GM23338 (cell line): ENCODE results near the gene CYP2D6. TPM values are rescaled to one million over a fixed set of nuclear protein-coding genes. Genes with fewer than 3 reads are reported as not detected.

Experiments used
- ATAC-seq: fragments of 200-7000 bp; cut with Tn5 transposase; 3 replicates; pipeline ENCODE4 v1.9.1; 2020
- DNase-seq: peaks from one replicate; pipeline ENCODE4 v3.0.0-alpha.2; 2015; ENCODE audit warnings: low spot score
- H2AFZ ChIP-seq: fragments of 200-600 bp; sonication (generic); 2 replicates; pipeline ENCODE4 v1.8.0; 2016; ENCODE audit warnings: antibody characterized with exemption, mild to moderate bottlenecking, moderate library complexity
- H3F3A ChIP-seq: fragments of 200-600 bp; sonication (generic); replicated peaks from 2 replicates; pipeline ENCODE4 v1.8.0; 2017; ENCODE audit warnings: antibody characterized with exemption, mixed run types, low read depth
- H3K27ac ChIP-seq: fragments of 200-600 bp; sonication (generic); 2 replicates; pipeline ENCODE4 v1.6.1; 2016; ENCODE audit warnings: low read depth
- H3K27me3 ChIP-seq: fragments of 200-600 bp; sonication (generic); 2 replicates; pipeline ENCODE4 v1.8.0; 2016; ENCODE audit warnings: mild to moderate bottlenecking, mixed run types, moderate library complexity; ENCODE audit not compliant: insufficient read depth
- H3K36me3 ChIP-seq: fragments of 200-600 bp; sonication (generic); 2 replicates; pipeline ENCODE4 v1.8.0; 2016; ENCODE audit warnings: mild to moderate bottlenecking; ENCODE audit not compliant: insufficient read depth
- H3K4me1 ChIP-seq: fragments of 200-600 bp; sonication (generic); 2 replicates; pipeline ENCODE4 v1.8.0; 2016; ENCODE audit warnings: mild to moderate bottlenecking, moderate library complexity; ENCODE audit not compliant: insufficient read depth
- H3K4me2 ChIP-seq: fragments of 200-600 bp; sonication (generic); 2 replicates; pipeline ENCODE4 v1.7.1; 2017; ENCODE audit warnings: mixed run types
- H3K4me3 ChIP-seq: fragments of 200-600 bp; sonication (generic); 2 replicates; pipeline ENCODE4 v1.6.1; 2016; ENCODE audit warnings: mixed run types
- H3K79me2 ChIP-seq: fragments of 200-600 bp; sonication (generic); replicated peaks from 2 replicates; pipeline ENCODE4 v1.8.0; 2017; ENCODE audit warnings: mild to moderate bottlenecking; ENCODE audit not compliant: insufficient read depth
- H3K9me2 ChIP-seq: fragments of 200-600 bp; sonication (generic); 2 replicates; pipeline ENCODE4 v1.8.0; 2017; ENCODE audit not compliant: insufficient read depth
- H4K20me1 ChIP-seq: fragments of 200-600 bp; sonication (generic); replicated peaks from 2 replicates; pipeline ENCODE4 v1.8.0; 2017; ENCODE audit warnings: mild to moderate bottlenecking; ENCODE audit not compliant: insufficient read depth
- H3K27ac Mint-ChIP-seq: 2 replicates; pipeline ENCODE4 v1.8.0; 2020; ENCODE audit warnings: inconsistent platforms, mild to moderate bottlenecking, moderate library complexity, mixed read lengths
- H3K27me3 Mint-ChIP-seq: 3 replicates; pipeline ENCODE4 v1.8.0; 2022; ENCODE audit warnings: low read depth, mild to moderate bottlenecking, moderate library complexity, mixed read lengths, inconsistent platforms; ENCODE audit not compliant: insufficient read depth, poor library complexity
- H3K36me3 Mint-ChIP-seq: 3 replicates; pipeline ENCODE4 v1.8.0; 2021; ENCODE audit warnings: low read depth, mild to moderate bottlenecking, inconsistent platforms, moderate library complexity, mixed read lengths
- H3K4me1 Mint-ChIP-seq: 3 replicates; pipeline ENCODE4 v1.8.0; 2020; ENCODE audit warnings: mild to moderate bottlenecking, inconsistent platforms, mixed read lengths
- H3K4me3 Mint-ChIP-seq: 3 replicates; pipeline ENCODE4 v1.8.0; 2021; ENCODE audit warnings: moderate library complexity, mild to moderate bottlenecking, inconsistent platforms, mixed read lengths
- H3K9me3 Mint-ChIP-seq: 3 replicates; pipeline ENCODE4 v1.8.0; 2020; ENCODE audit warnings: moderate library complexity, mild to moderate bottlenecking, inconsistent platforms, mixed read lengths
- CREB1 ChIP-seq: fragments of 250-450 bp; sonication (Bioruptor Pico); IDR thresholded peaks from 2 replicates; pipeline ENCODE4 v1.5.0; 2020; ENCODE audit warnings: low read depth, mild to moderate bottlenecking, moderate library complexity
- CTCF ChIP-seq, 2 experiments: fragments of 200-600 bp in 1 of 2; sonication (generic) in 1 of 2; conservative IDR thresholded peaks; 2 replicates each; pipeline versions ENCODE4 v1.5.1 to v1.6.1; 2016 to 2017; ENCODE audit warnings: antibody characterized with exemption in 2 of 2, low read depth in 2 of 2, mild to moderate bottlenecking in 2 of 2, moderate library complexity in 1 of 2
- EZH2 ChIP-seq: fragments of 200-600 bp; sonication (generic); IDR thresholded peaks from one replicate; pipeline ENCODE4 v1.8.0; 2017; ENCODE audit warnings: antibody characterized with exemption, mild to moderate bottlenecking, low read depth; ENCODE audit not compliant: unreplicated experiment
- EZH2phosphoT487 ChIP-seq: fragments of 200-600 bp; sonication (generic); IDR thresholded peaks from one replicate; pipeline ENCODE4 v1.8.1; 2018; ENCODE audit warnings: antibody characterized with exemption; ENCODE audit not compliant: unreplicated experiment
- NANOG ChIP-seq: IDR thresholded peaks from 2 replicates; pipeline ENCODE4 v1.6.1; 2016; ENCODE audit warnings: antibody characterized with exemption, borderline replicate concordance
- REST ChIP-seq: IDR thresholded peaks from one replicate; pipeline ENCODE4 v1.6.1; 2018; ENCODE audit warnings: antibody characterized with exemption; ENCODE audit not compliant: unreplicated experiment
- STAT1 ChIP-seq: IDR thresholded peaks from one replicate; pipeline ENCODE4 v1.6.1; 2016; ENCODE audit warnings: antibody characterized with exemption; ENCODE audit not compliant: unreplicated experiment
- ZNF114 ChIP-seq: fragments of 250-450 bp; sonication (Bioruptor Pico); IDR thresholded peaks from 2 replicates; pipeline ENCODE4 v1.5.0; 2020; ENCODE audit warnings: mild to moderate bottlenecking, moderate library complexity
- ZNF331 ChIP-seq: fragments of 250-450 bp; sonication (Bioruptor Pico); IDR thresholded peaks from 2 replicates; pipeline ENCODE4 v1.5.0; 2020; ENCODE audit warnings: low read depth, mild to moderate bottlenecking, moderate library complexity
- polyA plus RNA-seq: library from polyadenylated mRNA; unstranded; fragments of >200 nt; fragmentation: Nextera tagmentation; extraction: Ambion mirVana; gene quantifications from 2 replicates; pipeline ENCODE4 v1.2.1, GENCODE V29; 2016
- total RNA-seq: library from RNA; depleted of rRNA; stranded (reverse); fragments of >200 nt; shearing (Covaris generic); gene quantifications from 2 replicates; pipeline ENCODE4 v1.2.3, GENCODE V29; 2014
- TF ChIP-seq, protein P1 (sequence below): IDR thresholded peaks from 2 replicates; pipeline ENCODE4 v1.6.1; 2016; ENCODE audit warnings: antibody characterized with exemption

CYP2D6 gene
- total and polyA plus RNA-seq, 2 experiments from 2014 or later: 1.2 to 1.3 TPM

- Histone ChIP-seq H3F3A (0 out of 2 replicates have a peak, but pooled peaks cover 9% of the 10 kb centered on the region), H3K79me2 (peaks cover 35% of the 10 kb centered on the region), H3K9me2 (no peaks in the 10 kb centered on the region), H4K20me1 (peaks cover 33% of the 10 kb centered on the region), H2AFZ (no peak overlapping the region), H3K4me1 (peaks cover 8% of the 10 kb centered on the region; the same call in 1 of the 2 replicates), H3K27ac (no peak overlapping the region), H3K4me3 (no peak overlapping the region), H3K27me3 (no peaks in the 10 kb centered on the region), H3K36me3 (0 out of 2 replicates have a peak, but pooled peaks cover 3% of the 10 kb centered on the region), H3K4me2 (no peak overlapping the region)
- peaks cover 19% of the 10 kb centered on the region for H3K36me3 Mint-ChIP-seq
- ATAC-seq: no peak
- H3K4me1 Mint-ChIP-seq: peaks cover 35% of the 10 kb centered on the region
- no peak for DNase-seq
- no peak overlapping the region for H3K4me3 Mint-ChIP-seq
- H3K9me3 Mint-ChIP-seq: no peaks in the 10 kb centered on the region
- no peak overlapping the region for H3K27ac Mint-ChIP-seq
- no peak for TF ChIP-seq EZH2phosphoT487
- TF ChIP-seq CREB1: no peak
- no peak for TF ChIP-seq NANOG
- TF ChIP-seq EZH2: no peak
- no peak for TF ChIP-seq ZNF331 (CRISPR knock-in tag)
- TF ChIP-seq REST: no peak
- TF ChIP-seq, protein P1, sequence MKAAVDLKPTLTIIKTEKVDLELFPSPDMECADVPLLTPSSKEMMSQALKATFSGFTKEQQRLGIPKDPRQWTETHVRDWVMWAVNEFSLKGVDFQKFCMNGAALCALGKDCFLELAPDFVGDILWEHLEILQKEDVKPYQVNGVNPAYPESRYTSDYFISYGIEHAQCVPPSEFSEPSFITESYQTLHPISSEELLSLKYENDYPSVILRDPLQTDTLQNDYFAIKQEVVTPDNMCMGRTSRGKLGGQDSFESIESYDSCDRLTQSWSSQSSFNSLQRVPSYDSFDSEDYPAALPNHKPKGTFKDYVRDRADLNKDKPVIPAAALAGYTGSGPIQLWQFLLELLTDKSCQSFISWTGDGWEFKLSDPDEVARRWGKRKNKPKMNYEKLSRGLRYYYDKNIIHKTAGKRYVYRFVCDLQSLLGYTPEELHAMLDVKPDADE: no peak
- TF ChIP-seq STAT1: no peak
- no peak for TF ChIP-seq ZNF114
- TF ChIP-seq CTCF (conservative IDR thresholded peaks at IDR 0.05; ENCODE audit: low read depth in 2 of 2): no peak
- peaks cover 2% of the 10 kb centered on the region for H3K27me3 Mint-ChIP-seq
Observed at GRCh38 chr22:42174062-42174461, 43.5 kb upstream of the CYP2D6 start.
